ENCODE data around the gene GALNT12.

GRCh38 chr9:98888801-98889421 lies 81.4 kb downstream of the GALNT12 start:
- TF ChIP-seq CTCF (IDR thresholded peaks at IDR 0.05) (no peak), POLR2A (IDR thresholded peaks at IDR 0.05) (no peak), EP300 (IDR thresholded peaks at IDR 0.05) (no peak), POLR2AphosphoS5 (IDR thresholded peaks at IDR 0.05) (no peak)
